IMR-90 (cell line): Measurements from ENCODE around the gene FGF12. TPM values are rescaled to one million over a fixed set of nuclear protein-coding genes. Genes with fewer than 3 reads are reported as not detected.

ENCODE experiments used
- ATAC-seq: fragments of 200-7000 bp; cut with Tn5 transposase; 2 replicates; pipeline ENCODE4 v1.9.1; 2020; ENCODE audit warnings: low read depth, mild to moderate bottlenecking, moderate library complexity
- BruUV-seq: library from RNA; stranded (reverse); fragments of 400-500 nt; replicated peaks from 2 replicates; lab custom pipeline; 2021; lab: Mats Ljungman, UMichigan
- CTCF ChIA-PET: fragments of 300-600 bp; formaldehyde crosslinking; extraction: SDS; loops from one replicate; lab custom pipeline; 2021; ENCODE audit warnings: antibody characterized with exemption; lab: Yijun Ruan, JAX
- POLR2A ChIA-PET: fragments of 300-600 bp; sonication (Branson Sonifier 250); formaldehyde crosslinking; loops from one replicate; lab custom pipeline; 2022; ENCODE audit warnings: antibody characterized with exemption; ENCODE audit not compliant: unreplicated experiment; lab: Charles Lee
- DNase-seq: peaks from one replicate; pipeline ENCODE4 v3.0.0; 2013
- H2AFZ ChIP-seq: replicated peaks from 2 replicates; pipeline ENCODE3; 2013; ENCODE audit warnings: low read length, mild to moderate bottlenecking; ENCODE audit not compliant: poor library complexity
- H2AK5ac ChIP-seq: 2 replicates; pipeline ENCODE4 v1.6.1; 2013; ENCODE audit warnings: low read depth, low read length, inconsistent platforms
- H2AK9ac ChIP-seq: replicated peaks from 2 replicates; pipeline ENCODE3; 2013; ENCODE audit warnings: mild to moderate bottlenecking, low read depth, low read length, moderate library complexity; ENCODE audit not compliant: poor library complexity
- H2BK120ac ChIP-seq: 2 replicates; pipeline ENCODE4 v1.6.1; 2013; ENCODE audit warnings: low read depth, low read length, inconsistent platforms
- H2BK15ac ChIP-seq: 3 replicates; pipeline ENCODE4 v1.6.1; 2013; ENCODE audit warnings: low read depth, low read length, inconsistent platforms
- H2BK20ac ChIP-seq: 2 replicates; pipeline ENCODE4 v1.6.1; 2013; ENCODE audit warnings: low read depth, mild to moderate bottlenecking, inconsistent platforms, low read length, moderate library complexity
- H2BK5ac ChIP-seq: 2 replicates; pipeline ENCODE4 v1.6.1; 2013; ENCODE audit warnings: mild to moderate bottlenecking, low read depth, low read length, inconsistent platforms; ENCODE audit not compliant: poor library complexity, severe bottlenecking
- H3K14ac ChIP-seq: replicated peaks from 2 replicates; pipeline ENCODE4 v1.6.1; 2013; ENCODE audit warnings: low read depth, low read length, inconsistent platforms
- H3K18ac ChIP-seq: 2 replicates; pipeline ENCODE4 v1.6.1; 2013; ENCODE audit warnings: low read depth, low read length, control low read depth
- H3K23ac ChIP-seq: 2 replicates; pipeline ENCODE4 v1.6.1; 2013; ENCODE audit warnings: low read depth, low read length, inconsistent platforms
- H3K27ac ChIP-seq: 2 replicates; pipeline ENCODE4 v1.5.1; 2013; ENCODE audit warnings: mild to moderate bottlenecking, control low read depth, low read length; ENCODE audit not compliant: insufficient read depth
- H3K27me3 ChIP-seq: 2 replicates; pipeline ENCODE4 v1.6.1; 2013; ENCODE audit warnings: low read length; ENCODE audit not compliant: control insufficient read depth, insufficient read depth
- H3K36me3 ChIP-seq: 2 replicates; pipeline ENCODE4 v1.6.1; 2013; ENCODE audit warnings: low read length, mixed read lengths; ENCODE audit not compliant: control insufficient read depth, insufficient read depth
- H3K4ac ChIP-seq: 2 replicates; pipeline ENCODE4 v1.6.1; 2013; ENCODE audit warnings: low read depth, low read length, inconsistent platforms
- H3K4me1 ChIP-seq: 2 replicates; pipeline ENCODE4 v1.6.1; 2013; ENCODE audit warnings: low read length, mixed read lengths; ENCODE audit not compliant: control insufficient read depth, insufficient read depth
- H3K4me2 ChIP-seq: 2 replicates; pipeline ENCODE4 v1.6.1; 2013; ENCODE audit warnings: low read depth, mild to moderate bottlenecking, control low read depth, low read length, moderate library complexity
- H3K4me3 ChIP-seq: 2 replicates; pipeline ENCODE4 v1.5.1; 2013; ENCODE audit warnings: low read depth, mild to moderate bottlenecking, control low read depth, low read length, moderate library complexity; ENCODE audit not compliant: insufficient read depth
- H3K56ac ChIP-seq: 2 replicates; pipeline ENCODE4 v1.6.1; 2013; ENCODE audit warnings: low read length, inconsistent platforms; ENCODE audit not compliant: insufficient read depth; ENCODE audit errors: extremely low read depth
- H3K79me1 ChIP-seq, 2 experiments: 2 replicates each; pipeline ENCODE4 v1.6.1; 2013; ENCODE audit warnings: low read length in 2 of 2, inconsistent platforms in 1 of 2, low read depth in 1 of 2
- H3K9ac ChIP-seq: 2 replicates; pipeline ENCODE4 v1.6.1; 2013; ENCODE audit warnings: low read depth, low read length, control low read depth
- H3K9me1 ChIP-seq: 2 replicates; pipeline ENCODE4 v1.6.1; 2013; ENCODE audit warnings: low read length, inconsistent platforms; ENCODE audit not compliant: insufficient read depth
- H3K9me3 ChIP-seq: 2 replicates; pipeline ENCODE4 v1.6.1; 2013; ENCODE audit warnings: low read length; ENCODE audit not compliant: control insufficient read depth, insufficient read depth
- H4K20me1 ChIP-seq: 2 replicates; pipeline ENCODE4 v1.6.1; 2013; ENCODE audit warnings: low read length, inconsistent platforms; ENCODE audit not compliant: insufficient read depth
- H4K5ac ChIP-seq: 2 replicates; pipeline ENCODE4 v1.6.1; 2013; ENCODE audit warnings: mild to moderate bottlenecking, low read depth, low read length, control low read depth
- H4K8ac ChIP-seq, 2 experiments: 2 replicates each; pipeline ENCODE4 v1.6.1; 2013; ENCODE audit warnings: low read depth in 2 of 2, low read length in 2 of 2, control low read depth in 1 of 2, inconsistent platforms in 1 of 2
- H4K91ac ChIP-seq: 2 replicates; pipeline ENCODE4 v1.6.1; 2013; ENCODE audit warnings: low read depth, low read length, inconsistent platforms; ENCODE audit not compliant: insufficient read depth
- BHLHE40 ChIP-seq: fragments of 150-350 bp; IDR thresholded peaks from 2 replicates; pipeline ENCODE4 v1.6.1; 2016; ENCODE audit warnings: mild to moderate bottlenecking, low read depth, low read length
- CEBPB ChIP-seq: IDR thresholded peaks from 2 replicates; pipeline ENCODE4 v1.6.1; 2012; ENCODE audit warnings: low read depth, low read length, improper control_type of control experiment
- CHD1 ChIP-seq: IDR thresholded peaks from 2 replicates; pipeline ENCODE4 v1.6.1; 2012; ENCODE audit warnings: low read depth, low read length, improper control_type of control experiment
- FOS ChIP-seq: fragments of 150-350 bp; IDR thresholded peaks from 2 replicates; pipeline ENCODE4 v1.6.1; 2016; ENCODE audit warnings: low read depth, low read length
- MAFK ChIP-seq: IDR thresholded peaks from 2 replicates; pipeline ENCODE4 v1.6.1; 2012; ENCODE audit warnings: low read depth, low read length, improper control_type of control experiment
- MAZ ChIP-seq: IDR thresholded peaks from 2 replicates; pipeline ENCODE4 v1.6.1; 2012; ENCODE audit warnings: low read depth, mild to moderate bottlenecking, low read length, improper control_type of control experiment, moderate library complexity, borderline replicate concordance
- MXI1 ChIP-seq: IDR thresholded peaks from 2 replicates; pipeline ENCODE4 v1.6.1; 2012; ENCODE audit warnings: low read depth, mild to moderate bottlenecking, low read length, moderate library complexity, borderline replicate concordance
- NFE2L2 ChIP-seq: fragments of 150-350 bp; IDR thresholded peaks from 2 replicates; pipeline ENCODE4 v1.6.1; 2016; ENCODE audit warnings: low read depth, mild to moderate bottlenecking, low read length
- POLR2A ChIP-seq: IDR thresholded peaks from 2 replicates; pipeline ENCODE4 v1.6.1; 2012; ENCODE audit warnings: mild to moderate bottlenecking, low read depth, low read length
- RAD21 ChIP-seq: IDR thresholded peaks from 2 replicates; pipeline ENCODE4 v1.6.1; 2012; ENCODE audit warnings: low read length, improper control_type of control experiment
- RCOR1 ChIP-seq: IDR thresholded peaks from 2 replicates; pipeline ENCODE4 v1.6.1; 2012; ENCODE audit warnings: mild to moderate bottlenecking, low read length, improper control_type of control experiment; ENCODE audit not compliant: insufficient replicate concordance
- RFX5 ChIP-seq: IDR thresholded peaks from 2 replicates; pipeline ENCODE4 v1.8.0; 2012; ENCODE audit warnings: low read depth, mild to moderate bottlenecking, low read length, moderate library complexity
- SMC3 ChIP-seq: fragments of 150-350 bp; IDR thresholded peaks from 2 replicates; pipeline ENCODE4 v1.6.1; 2016; ENCODE audit warnings: low read depth, mild to moderate bottlenecking, antibody characterized with exemption, low read length, moderate library complexity
- WGBS, 2 experiments: methylation state at CpG; one replicate each; pipeline versions ENCODE4 v1.1.5 to v1.1.7; 2013; ENCODE audit warnings: missing lambda C conversion rate in 2 of 2; ENCODE audit not compliant: insufficient read length in 1 of 2; ENCODE audit errors: extremely low coverage in 2 of 2; 5-methylcytosine and 5-hydroxymethylcytosine counted together
- dilution Hi-C: fragments of 300-500 bp; cut with HindIII; formaldehyde crosslinking; loops from one replicate; pipeline ENCODE4 v1.14.3; 2018; ENCODE audit warnings: low sequenced_read_pairs; ENCODE audit not compliant: unreplicated experiment
- in situ Hi-C: fragments of 300-500 bp; cut with MboI; formaldehyde crosslinking; loops from 3 replicates; pipeline ENCODE4 v1.14.3; 2019; ENCODE audit warnings: low sequenced_read_pairs, inconsistent platforms, mixed read lengths
- intact Hi-C: fragments of 100-400 bp; cut with micrococcal nuclease; formaldehyde crosslinking; loops from 2 replicates; pipeline ENCODE4 v1.10.0; 2022
- polyA plus RNA-seq, 3 experiments: library from polyadenylated mRNA; depleted of rRNA; stranded (reverse); fragments of >200 nt; gene quantifications; 2 replicates each; pipeline ENCODE4 v1.2.3, GENCODE V29; 2012; ENCODE audit warnings: low replicate concordance in 1 of 3
- total RNA-seq: library from RNA; depleted of rRNA; stranded (reverse); fragments of >200 nt; gene quantifications from 2 replicates; pipeline ENCODE4 v1.2.3, GENCODE V29; 2012
- TF ChIP-seq, protein P1 (sequence below): fragments of 150-350 bp; IDR thresholded peaks from 2 replicates; pipeline ENCODE4 v1.6.1; 2017; ENCODE audit warnings: mild to moderate bottlenecking, antibody characterized with exemption, low read length, low read depth
- TF ChIP-seq, protein P2 (sequence below): fragments of 150-350 bp; IDR thresholded peaks from 2 replicates; pipeline ENCODE4 v1.6.1; 2016; ENCODE audit warnings: low read depth, mild to moderate bottlenecking, low read length, moderate library complexity, borderline replicate concordance
- TF ChIP-seq, protein P3 (sequence below): conservative IDR thresholded peaks from 2 replicates; pipeline ENCODE4 v1.5.1; 2012; ENCODE audit warnings: mild to moderate bottlenecking, low read depth, low read length, improper control_type of control experiment

The FGF12 gene
- total and polyA plus RNA-seq, 2 of the 4 experiments (the other 2 are of a cell fraction): not detected

DNA sequence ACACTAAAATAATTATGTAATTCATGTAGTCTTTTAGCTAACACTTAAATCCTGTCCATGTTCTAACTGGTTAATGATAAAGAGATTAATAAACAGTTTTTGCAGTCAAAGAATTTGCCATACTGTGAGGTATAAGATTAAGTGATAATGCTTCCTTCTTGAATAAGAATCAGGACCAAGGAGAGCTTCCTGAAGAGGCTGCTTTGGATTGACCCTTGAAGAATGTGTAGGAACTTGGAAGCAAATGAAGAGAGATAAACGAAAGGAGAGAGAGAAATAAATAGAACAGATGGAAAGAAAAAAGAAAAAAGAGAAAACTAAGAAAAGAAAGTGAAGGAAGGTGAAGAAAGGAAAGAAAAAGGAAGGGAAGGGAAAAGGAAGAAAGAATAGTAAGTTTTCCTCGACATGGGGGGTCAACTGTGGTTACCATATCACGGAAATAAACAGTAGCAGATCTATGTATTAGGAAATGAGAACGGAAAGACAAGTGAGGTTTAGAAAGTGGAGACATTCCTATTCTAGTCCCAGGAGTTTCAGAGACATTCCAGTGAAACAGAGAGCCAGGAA, 539.8 kb downstream of the FGF12 start:
- no CpG with 5 or more reads among the region's 4 CpGs for WGBS, 2 experiments
- H2BK15ac ChIP-seq: no peak overlapping the region
- dilution Hi-C loops: no loop called here
- H4K8ac ChIP-seq: no peak overlapping the region
- in situ Hi-C loops: no loop called here
- no peak overlapping the region for H2BK120ac ChIP-seq
- no peak overlapping the region for H4K91ac ChIP-seq
- no peak overlapping the region for H3K56ac ChIP-seq
- no peak overlapping the region for H3K4me3 ChIP-seq
- H2AK5ac ChIP-seq: no peak overlapping the region
- no peak overlapping the region for H3K9ac ChIP-seq
- H3K9me1 ChIP-seq: no peaks in the 10 kb centered on the region
- H3K4ac ChIP-seq: no peak overlapping the region
- H3K4me1 ChIP-seq: no peaks in the 10 kb centered on the region
- no peaks in the 10 kb centered on the region for H3K36me3 ChIP-seq
- no peak overlapping the region for H3K4me2 ChIP-seq
- ChIA-PET CTCF (interaction anchor here (1.6 kb wide), 1 partner anchor 10 kb away, joined by 5 read pairs; no protein-coding TSS in a partner anchor), POLR2A (no interaction called here)
- no peak overlapping the region for H2AK9ac ChIP-seq
- H3K14ac ChIP-seq: no peak overlapping the region
- no peak overlapping the region for H2AFZ ChIP-seq
- TF ChIP-seq FOS: no peak
- no peak for TF ChIP-seq RCOR1
- TF ChIP-seq BHLHE40: no peak
- TF ChIP-seq SMC3: no peak
- TF ChIP-seq RFX5: no peak
- TF ChIP-seq RAD21: no peak
- TF ChIP-seq CHD1: no peak
- no peak for TF ChIP-seq MXI1
- TF ChIP-seq, protein P1, sequence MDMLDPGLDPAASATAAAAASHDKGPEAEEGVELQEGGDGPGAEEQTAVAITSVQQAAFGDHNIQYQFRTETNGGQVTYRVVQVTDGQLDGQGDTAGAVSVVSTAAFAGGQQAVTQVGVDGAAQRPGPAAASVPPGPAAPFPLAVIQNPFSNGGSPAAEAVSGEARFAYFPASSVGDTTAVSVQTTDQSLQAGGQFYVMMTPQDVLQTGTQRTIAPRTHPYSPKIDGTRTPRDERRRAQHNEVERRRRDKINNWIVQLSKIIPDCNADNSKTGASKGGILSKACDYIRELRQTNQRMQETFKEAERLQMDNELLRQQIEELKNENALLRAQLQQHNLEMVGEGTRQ: no peak
- TF ChIP-seq, protein P2, sequence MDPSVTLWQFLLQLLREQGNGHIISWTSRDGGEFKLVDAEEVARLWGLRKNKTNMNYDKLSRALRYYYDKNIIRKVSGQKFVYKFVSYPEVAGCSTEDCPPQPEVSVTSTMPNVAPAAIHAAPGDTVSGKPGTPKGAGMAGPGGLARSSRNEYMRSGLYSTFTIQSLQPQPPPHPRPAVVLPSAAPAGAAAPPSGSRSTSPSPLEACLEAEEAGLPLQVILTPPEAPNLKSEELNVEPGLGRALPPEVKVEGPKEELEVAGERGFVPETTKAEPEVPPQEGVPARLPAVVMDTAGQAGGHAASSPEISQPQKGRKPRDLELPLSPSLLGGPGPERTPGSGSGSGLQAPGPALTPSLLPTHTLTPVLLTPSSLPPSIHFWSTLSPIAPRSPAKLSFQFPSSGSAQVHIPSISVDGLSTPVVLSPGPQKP: no peak
- no peak for TF ChIP-seq MAFK
- TF ChIP-seq MAZ: no peak
- TF ChIP-seq POLR2A: no peak
- no peak for TF ChIP-seq CEBPB
- no peak for TF ChIP-seq NFE2L2
- TF ChIP-seq, protein P3, sequence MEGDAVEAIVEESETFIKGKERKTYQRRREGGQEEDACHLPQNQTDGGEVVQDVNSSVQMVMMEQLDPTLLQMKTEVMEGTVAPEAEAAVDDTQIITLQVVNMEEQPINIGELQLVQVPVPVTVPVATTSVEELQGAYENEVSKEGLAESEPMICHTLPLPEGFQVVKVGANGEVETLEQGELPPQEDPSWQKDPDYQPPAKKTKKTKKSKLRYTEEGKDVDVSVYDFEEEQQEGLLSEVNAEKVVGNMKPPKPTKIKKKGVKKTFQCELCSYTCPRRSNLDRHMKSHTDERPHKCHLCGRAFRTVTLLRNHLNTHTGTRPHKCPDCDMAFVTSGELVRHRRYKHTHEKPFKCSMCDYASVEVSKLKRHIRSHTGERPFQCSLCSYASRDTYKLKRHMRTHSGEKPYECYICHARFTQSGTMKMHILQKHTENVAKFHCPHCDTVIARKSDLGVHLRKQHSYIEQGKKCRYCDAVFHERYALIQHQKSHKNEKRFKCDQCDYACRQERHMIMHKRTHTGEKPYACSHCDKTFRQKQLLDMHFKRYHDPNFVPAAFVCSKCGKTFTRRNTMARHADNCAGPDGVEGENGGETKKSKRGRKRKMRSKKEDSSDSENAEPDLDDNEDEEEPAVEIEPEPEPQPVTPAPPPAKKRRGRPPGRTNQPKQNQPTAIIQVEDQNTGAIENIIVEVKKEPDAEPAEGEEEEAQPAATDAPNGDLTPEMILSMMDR: no peak
- intact Hi-C loops: loop anchor here (1.0 kb wide), 1 partner anchor 257 kb away; no protein-coding TSS in a partner anchor
- H2BK5ac ChIP-seq: no peak overlapping the region
- no peak overlapping the region for H3K23ac ChIP-seq
- BruUV-seq: no TSS peak
- H3K79me1 ChIP-seq: no peaks in the 10 kb centered on the region
- no peak for ATAC-seq
- peaks cover 2% of the 10 kb centered on the region; the same call in 1 of the 2 replicates for H3K9me3 ChIP-seq
- no peaks in the 10 kb centered on the region for H4K20me1 ChIP-seq
- DNase-seq: no peak
- H3K27me3 ChIP-seq: no peaks in the 10 kb centered on the region
- H3K27ac ChIP-seq: no peak overlapping the region
- H2BK20ac ChIP-seq: no peak overlapping the region
- no peak overlapping the region for H3K18ac ChIP-seq
- no peak overlapping the region for H4K5ac ChIP-seq
